ENCODE measurements around the gene GPX6. TPM values are rescaled to one million over a fixed set of nuclear protein-coding genes. Genes with fewer than 3 reads are reported as not detected.
"Not testable (repeated sequence)": the region's sequence is repeated elsewhere in the genome, so short reads cannot be mapped to it uniquely, and the experiment has no call there.

The GPX6 gene
- total RNA-seq, 1 donor from 2014 or later, result not detected

- no peak for DNase-seq
Measured at GRCh38 chr6:28480253-28480932, 35.2 kb downstream of the GPX6 start.

- no peak for DNase-seq
Measured at GRCh38 chr6:28478518-28478917, 37.1 kb downstream of the GPX6 start.

GRCh38 chr6:28474441-28475219, 41.0 kb downstream of the GPX6 start:
- no peak for DNase-seq

GRCh38 chr6:28469153-28469745, 46.3 kb downstream of the GPX6 start:
- not testable (repeated sequence) for DNase-seq

GRCh38 chr6:28468056-28468455, 47.5 kb downstream of the GPX6 start:
- DNase-seq, result no peak

- DNase-seq, result no peak
Measured at GRCh38 chr6:28462401-28462800, 53.2 kb downstream of the GPX6 start.

GRCh38 chr6:28458568-28458967, 57.0 kb downstream of the GPX6 start:
- DNase-seq, result no peak

Other genes with a start within 250 kb of the GPX6 start
- 40.7 TPM for gene ZSCAN26, start 248.7 kb downstream of the GPX6 start, total RNA-seq
- 17.0 TPM for gene PGBD1, start 234.2 kb downstream of the GPX6 start, total RNA-seq
- gene ZSCAN31, start 179.6 kb downstream of the GPX6 start, total RNA-seq, result 16.5 TPM
- gene ZKSCAN3, start 165.8 kb downstream of the GPX6 start, total RNA-seq, result 8.6 TPM
- gene ZSCAN12, start 116.0 kb downstream of the GPX6 start, total RNA-seq, result 19.0 TPM
- 16.2 TPM for gene ZSCAN23, start 72.3 kb downstream of the GPX6 start, total RNA-seq
- not detected for gene GPX5, start 10.1 kb upstream of the GPX6 start, total RNA-seq

All from occipital lobe (tissue), 2 donors.